22Rv1 (cell line): ENCODE results near the gene KREMEN1.

ENCODE experiments used
- ZFX ChIP-seq: fragments of 450-650 bp; IDR thresholded peaks from 2 replicates; pipeline ENCODE4 v1.6.1; 2017; ENCODE audit warnings: antibody characterized with exemption, borderline replicate concordance
- TF ChIP-seq, protein P1 (sequence below): fragments of 450-650 bp; IDR thresholded peaks from 2 replicates; pipeline ENCODE4 v1.5.1; 2017; ENCODE audit warnings: mild to moderate bottlenecking

GRCh38 chr22:29026579-29026978 is 46.3 kb upstream of the KREMEN1 start:
- TF ChIP-seq, protein P1, sequence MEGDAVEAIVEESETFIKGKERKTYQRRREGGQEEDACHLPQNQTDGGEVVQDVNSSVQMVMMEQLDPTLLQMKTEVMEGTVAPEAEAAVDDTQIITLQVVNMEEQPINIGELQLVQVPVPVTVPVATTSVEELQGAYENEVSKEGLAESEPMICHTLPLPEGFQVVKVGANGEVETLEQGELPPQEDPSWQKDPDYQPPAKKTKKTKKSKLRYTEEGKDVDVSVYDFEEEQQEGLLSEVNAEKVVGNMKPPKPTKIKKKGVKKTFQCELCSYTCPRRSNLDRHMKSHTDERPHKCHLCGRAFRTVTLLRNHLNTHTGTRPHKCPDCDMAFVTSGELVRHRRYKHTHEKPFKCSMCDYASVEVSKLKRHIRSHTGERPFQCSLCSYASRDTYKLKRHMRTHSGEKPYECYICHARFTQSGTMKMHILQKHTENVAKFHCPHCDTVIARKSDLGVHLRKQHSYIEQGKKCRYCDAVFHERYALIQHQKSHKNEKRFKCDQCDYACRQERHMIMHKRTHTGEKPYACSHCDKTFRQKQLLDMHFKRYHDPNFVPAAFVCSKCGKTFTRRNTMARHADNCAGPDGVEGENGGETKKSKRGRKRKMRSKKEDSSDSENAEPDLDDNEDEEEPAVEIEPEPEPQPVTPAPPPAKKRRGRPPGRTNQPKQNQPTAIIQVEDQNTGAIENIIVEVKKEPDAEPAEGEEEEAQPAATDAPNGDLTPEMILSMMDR: no peak
- no peak for TF ChIP-seq ZFX
